Activated CD4-positive, CD25-positive, alpha-beta regulatory T cell treated with anti-CD3 and anti-CD28 coated beads, Interleukin-2, amount 50 U/mL, for 72 hours (primary cell): Measurements from ENCODE around the gene AKT1.

Experiments used
- DNase-seq: peaks from one replicate; pipeline ENCODE4 v3.0.0; 2021

The AKT1 gene

DNA sequence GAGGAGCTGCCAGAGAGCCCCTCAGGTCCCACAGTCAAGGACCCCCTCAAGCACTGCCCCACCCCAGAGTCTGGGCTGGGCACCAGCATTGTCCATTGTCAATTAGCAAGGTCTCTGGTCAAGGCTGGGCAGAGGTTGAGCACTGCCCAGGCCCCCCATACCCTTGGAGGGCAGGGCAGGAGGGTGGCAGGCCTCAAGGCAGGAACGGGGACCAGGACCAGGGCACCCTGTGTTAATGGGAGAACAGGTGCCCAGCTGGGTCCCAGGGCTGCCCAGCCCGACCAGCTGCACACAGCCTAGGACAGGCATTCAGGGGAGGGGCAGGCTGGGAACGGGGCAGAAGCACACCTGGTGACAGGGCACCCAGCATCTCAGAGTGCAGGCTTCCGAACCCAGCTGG lies 24.2 kb downstream of the AKT1 start:
- DNase-seq: no peak

DNA sequence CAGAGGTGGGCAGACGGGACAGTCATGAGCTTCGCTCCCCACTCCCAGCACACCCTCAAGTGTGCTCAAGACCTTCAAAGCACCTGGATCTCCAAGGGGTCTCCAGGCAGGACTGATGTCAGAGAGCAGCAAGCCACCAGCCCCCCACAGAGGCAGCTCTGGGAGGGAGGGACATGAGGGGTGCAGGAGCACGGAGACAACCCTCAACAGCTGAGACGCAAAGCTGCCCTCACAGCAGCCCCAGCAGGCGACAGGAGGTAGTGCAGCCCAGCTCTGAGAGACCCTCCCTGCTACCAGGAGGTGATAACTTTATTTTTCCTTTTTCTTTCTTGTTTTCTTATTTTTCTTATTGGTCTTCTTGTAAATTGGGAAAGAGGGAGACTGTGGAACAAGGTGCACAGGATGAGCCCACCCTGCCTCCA lies 24.7 kb downstream of the AKT1 start:
- DNase-seq: no peak

DNA sequence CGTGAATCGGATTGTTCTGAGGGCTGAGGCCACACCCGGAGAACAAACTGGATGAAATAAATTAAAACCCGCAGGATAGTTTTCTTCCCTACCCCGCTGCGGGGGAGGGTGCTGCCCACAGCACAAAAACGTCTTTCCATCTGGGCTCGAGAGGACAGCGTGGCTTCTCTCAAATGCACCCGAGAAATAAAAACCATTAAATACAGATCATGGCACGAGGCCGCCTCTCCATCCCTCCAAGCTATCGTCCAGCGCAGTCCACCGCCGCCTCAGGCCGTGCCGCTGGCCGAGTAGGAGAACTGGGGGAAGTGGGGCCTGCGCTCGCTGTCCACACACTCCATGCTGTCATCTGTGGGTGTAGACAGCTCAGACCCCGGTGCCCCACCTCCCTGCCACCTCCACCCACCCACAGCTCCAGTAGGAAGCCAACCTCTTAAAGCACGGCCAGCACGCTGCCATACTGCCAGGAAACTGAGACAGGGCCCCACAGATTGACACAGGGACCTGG lies 25.4 kb downstream of the AKT1 start:
- no peak for DNase-seq

- DNase-seq: no peak
Observed at GRCh38 chr14:104769324-104770071, 26.1 kb downstream of the AKT1 start.

GRCh38 chr14:104768437-104769323 lies 26.9 kb downstream of the AKT1 start:
- DNase-seq: peak; percentile 97

DNA sequence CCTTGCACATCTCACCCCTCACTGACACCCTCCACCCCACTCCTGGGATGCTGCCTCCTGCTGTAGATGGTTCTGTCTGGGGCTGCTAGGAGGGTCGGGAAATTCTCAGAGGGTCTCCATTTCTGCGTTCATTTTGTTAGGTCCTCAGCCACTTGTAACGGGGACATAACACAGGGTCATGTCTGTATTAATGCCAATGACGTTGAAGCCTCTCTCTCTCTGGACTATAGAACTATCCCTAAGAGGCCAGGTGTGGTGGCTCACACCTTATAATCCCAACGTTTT lies 28.0 kb downstream of the AKT1 start:
- DNase-seq: no peak

GRCh38 chr14:104766863-104767633 lies 28.5 kb downstream of the AKT1 start:
- no peak for DNase-seq

GRCh38 chr14:104766256-104766862 lies 29.2 kb downstream of the AKT1 start:
- DNase-seq: no peak

DNA sequence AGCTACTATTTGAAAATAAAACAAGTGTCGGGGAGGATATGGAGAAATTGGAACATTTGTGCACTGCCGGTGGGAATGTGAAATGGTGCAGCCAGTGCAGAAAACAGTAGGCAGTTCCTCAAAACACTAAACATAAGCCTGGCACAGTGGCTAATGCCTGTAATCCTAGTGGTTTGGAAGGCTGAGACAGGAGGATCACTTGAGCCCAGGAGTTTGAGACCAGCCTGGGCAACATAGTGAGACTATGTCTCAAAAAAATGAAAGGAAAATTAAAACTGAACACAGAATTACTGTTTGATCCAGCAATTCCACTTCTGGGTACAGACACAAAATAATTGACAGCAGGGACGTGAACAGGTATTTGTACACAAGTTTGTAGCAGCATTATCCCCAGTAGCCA lies 30.0 kb downstream of the AKT1 start:
- no peak for DNase-seq

DNA sequence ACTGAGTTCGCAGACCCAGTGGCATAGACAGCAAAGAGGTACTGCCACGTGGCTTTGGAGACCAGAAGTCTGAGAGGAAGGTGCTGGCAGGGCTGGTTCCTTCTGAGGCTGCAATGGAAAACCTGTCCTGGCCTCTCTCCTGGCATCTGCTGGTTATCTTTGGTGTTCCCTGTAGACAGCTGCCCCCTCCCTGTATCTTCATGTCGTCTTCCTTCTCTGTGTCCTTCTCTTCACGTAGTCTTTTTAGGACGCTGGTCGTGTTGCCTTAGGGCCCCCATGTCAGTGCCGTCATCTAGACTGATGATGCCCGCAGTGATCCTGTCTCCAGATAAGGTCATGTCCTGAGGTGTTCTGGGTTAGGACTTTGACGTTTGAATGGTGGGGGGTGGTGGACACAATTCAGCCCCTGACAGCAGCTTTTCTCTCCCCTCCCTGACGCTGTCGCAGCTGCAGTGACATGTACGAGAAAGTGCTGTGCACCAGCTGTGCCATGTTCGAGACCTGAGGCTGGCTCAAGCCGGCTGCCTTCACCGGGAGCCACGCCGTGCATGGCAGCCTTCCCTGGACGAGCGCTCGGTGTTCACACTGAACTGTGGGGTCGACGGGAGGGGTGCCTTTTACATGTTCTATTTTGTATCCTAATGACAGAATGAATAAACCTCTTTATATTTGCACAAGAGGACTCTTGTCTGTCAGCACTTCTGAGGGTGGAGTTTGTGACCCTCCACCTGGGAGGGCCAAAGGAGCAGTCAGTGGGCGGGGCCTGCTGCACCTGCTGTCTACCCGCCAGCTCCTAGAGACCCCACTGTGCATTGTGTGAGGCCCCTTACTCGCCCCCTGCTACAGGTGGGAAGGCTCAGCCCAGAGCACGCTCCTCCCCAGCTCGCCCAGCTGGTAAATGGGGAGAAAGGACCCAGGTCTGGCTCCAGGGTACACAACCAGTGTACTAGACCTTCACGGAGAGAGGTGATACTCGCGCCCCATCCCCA lies 36.3 kb downstream of the AKT1 start:
- DNase-seq: no peak

DNA sequence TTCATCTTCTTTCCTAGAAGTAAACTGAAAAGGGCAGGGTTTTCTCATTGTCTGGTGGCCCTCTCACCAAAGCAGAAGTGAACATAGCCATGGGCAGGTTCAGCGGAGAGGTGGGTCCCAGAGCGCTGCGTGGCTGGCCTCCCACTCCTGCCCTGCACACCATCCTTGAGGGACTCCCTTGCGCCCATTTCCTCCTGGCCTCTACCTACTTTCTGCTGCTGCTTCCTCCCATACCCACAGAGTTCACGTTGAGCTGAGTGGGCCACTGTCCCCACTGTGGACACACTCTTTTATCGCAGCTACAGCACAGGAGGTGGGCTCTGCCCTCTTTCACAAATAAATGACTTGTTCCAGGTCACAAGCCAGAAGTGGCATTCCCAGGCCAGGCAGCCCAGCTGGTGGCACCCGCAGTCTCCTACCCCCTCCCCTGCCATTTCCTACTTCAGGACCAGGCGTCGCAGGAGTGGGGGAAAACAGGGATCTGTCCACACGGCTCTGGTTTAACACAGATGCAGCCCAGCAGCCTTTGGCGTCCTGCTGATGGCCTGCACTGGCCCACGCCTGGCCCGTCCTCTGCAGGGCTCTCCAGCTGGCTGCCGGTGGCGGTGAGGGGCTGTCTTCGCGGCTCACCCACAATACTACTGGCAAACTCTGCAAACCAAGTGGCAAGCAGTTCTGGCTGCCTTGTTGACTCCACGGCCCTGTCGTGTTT lies 37.7 kb downstream of the AKT1 start:
- DNase-seq: no peak

GRCh38 chr14:104757238-104757585 lies 38.3 kb downstream of the AKT1 start:
- DNase-seq: no peak

GRCh38 chr14:104756477-104757237 lies 38.9 kb downstream of the AKT1 start:
- no peak for DNase-seq

DNA sequence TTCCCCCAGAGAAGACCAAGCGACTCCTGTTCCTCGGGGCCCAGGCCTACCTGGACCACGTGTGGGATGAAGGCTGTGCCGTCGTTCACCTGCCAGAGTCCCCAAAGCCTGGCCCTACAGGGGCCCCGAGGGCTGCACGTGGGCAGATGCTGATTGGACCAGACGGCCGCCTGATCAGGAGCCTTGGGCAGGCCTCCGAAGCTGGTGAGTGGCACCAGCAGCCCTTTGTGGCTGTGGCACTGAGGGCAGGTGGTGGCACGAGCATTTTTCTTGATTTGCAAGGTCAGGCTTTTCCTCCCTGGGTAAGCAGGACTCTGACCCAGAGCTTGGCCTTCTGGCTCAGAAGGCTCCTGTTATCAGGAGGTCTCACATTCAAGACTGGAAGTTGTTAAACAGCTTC lies 39.9 kb downstream of the AKT1 start:
- no peak for DNase-seq

GRCh38 chr14:104754213-104754851 lies 41.2 kb downstream of the AKT1 start:
- no peak for DNase-seq

DNA sequence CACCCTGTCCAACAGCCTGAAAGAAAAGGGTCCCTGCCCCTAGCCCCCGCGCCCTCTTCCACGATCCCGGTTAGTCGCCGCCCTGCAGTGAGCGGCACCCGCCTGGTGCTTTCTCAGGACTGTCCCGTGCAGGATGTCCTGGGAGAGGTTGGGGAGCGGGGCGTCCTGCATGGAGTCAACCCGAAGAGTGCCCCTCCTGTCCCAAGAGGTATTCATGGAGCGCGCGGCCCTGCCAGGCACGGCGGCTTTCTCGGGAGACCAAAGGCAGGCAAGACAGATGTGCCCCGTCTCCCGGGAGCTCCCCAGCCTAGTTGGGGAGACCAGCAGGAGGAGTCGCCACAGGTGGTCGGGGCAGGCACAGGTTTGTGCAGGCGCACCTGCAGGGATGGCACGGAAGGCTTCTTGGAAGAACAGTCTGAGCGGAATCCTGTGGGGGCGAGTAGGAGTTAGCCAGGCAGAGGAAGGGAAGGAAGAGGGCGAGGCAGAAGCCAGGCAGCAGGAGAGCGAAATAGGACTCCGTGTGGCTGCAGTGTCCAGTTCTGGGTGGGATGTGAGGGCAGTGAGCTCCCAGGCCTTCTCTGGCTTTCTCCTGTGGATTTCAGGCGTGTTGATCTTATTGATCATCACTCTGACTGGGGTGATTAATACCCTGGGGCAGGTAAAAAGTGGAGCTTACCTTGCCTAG lies 41.9 kb downstream of the AKT1 start:
- DNase-seq: no peak

DNA sequence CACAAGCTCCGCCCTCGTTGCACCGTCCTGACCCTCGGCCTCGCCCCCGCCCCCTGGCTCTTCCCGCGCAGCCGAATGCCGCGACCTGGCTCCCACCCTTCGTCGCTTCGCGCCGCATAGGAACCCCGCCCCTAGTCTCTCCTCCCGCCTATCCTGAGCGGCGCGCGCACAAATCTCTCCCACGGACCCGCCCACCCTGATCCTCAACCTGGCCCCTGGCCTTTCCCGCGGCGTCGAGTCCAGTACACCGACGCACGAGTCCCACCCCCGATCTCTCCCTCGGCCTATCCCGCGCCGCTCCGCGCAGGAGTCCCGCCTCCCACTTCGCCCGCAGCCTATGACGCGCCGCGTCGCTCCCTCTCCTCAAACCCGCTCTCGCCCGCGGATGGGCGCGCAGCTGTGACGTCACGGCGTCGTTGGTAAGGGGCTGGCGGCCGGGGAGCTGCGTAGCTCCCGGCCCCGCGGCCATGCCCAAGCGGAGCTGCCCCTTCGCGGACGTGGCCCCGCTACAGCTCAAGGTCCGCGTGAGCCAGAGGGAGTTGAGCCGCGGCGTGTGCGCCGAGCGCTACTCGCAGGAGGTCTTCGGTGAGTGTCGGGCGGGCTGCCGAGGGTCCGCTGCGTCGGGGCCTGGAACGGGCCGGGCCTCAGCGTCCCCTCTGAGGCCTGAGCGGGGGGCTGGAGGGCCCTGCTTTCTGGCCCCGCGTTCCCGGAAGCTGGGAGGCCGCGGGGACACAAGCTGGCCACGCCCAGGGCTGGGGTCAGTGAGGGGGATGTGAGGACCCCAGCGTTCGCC lies 42.6 kb downstream of the AKT1 start, which contains the start of gene SIVA1:
Gene SIVA1 (plus strand): TSS at position 413 of the 793 bp plus-strand sequence. CDS start 55 bp downstream, at position 468.
- peak; percentile 100 for DNase-seq

GRCh38 chr14:104752423-104752734 lies 43.2 kb downstream of the AKT1 start:
- no peak for DNase-seq
